ENCODE measurements around the gene P2RY11.

The P2RY11 gene

DNA sequence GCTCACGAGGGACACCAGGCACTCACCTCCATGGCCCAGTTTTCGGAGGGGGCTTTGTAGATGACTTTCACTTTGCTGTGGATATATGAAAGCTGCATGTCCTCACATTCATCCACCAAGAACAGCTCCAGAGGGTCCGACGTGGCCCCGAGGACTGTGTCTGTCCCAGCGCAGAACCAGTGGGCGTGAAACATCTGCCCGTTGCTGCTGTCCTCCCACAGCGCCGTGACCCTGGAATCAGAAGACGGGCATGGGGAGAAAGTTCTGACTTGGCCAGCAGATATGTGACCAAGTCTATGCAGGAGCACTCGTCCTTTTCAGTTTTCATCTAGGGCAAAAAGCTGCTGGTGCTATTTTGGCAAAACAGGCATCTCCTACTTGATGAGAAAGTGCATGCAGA, 37.9 kb downstream of the P2RY11 start:
- no peak overlapping the region for H3K27ac ChIP-seq (ENCODE audit: low read length)
- H3K4me3 ChIP-seq (ENCODE audit: low read length), result no peak overlapping the region
- H3K9ac ChIP-seq (ENCODE audit: low read depth, low read length), result no peak overlapping the region
- H3K27me3 ChIP-seq (ENCODE audit: insufficient read depth, low read length), result no peaks in the 10 kb centered on the region
- H3K9me3 ChIP-seq (ENCODE audit: insufficient read depth, low read depth, low read length), result no peaks in the 10 kb centered on the region
- peaks cover 95% of the 10 kb centered on the region for H3K36me3 ChIP-seq (ENCODE audit: insufficient read depth, low read depth, low read length)
- no peaks in the 10 kb centered on the region for H3K4me1 ChIP-seq (ENCODE audit: insufficient read depth, low read length)

DNA sequence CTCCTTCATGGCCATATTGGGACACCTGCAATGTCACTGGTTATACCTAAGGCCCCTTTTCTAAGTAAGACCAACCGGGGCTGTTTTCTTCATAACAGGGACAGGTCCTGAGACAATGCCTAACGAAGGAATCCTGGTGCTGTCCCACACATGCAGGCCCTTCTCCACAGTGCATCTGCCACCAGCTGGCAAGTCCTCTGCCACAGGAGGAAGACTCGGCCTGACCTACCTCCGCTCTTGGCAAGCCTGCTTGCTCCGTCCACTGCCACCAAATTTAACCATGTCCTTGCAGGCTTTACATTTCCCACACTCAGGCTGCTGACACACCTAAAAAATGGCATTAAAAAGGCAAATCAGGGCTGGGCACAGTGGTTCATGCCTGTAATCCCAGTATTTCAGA, 40.0 kb downstream of the P2RY11 start:
- no peak overlapping the region for H3K9ac ChIP-seq (ENCODE audit: low read depth, low read length)
- H3K27me3 ChIP-seq (ENCODE audit: insufficient read depth, low read length), result no peaks in the 10 kb centered on the region
- no peaks in the 10 kb centered on the region for H3K9me3 ChIP-seq (ENCODE audit: insufficient read depth, low read depth, low read length)
- no peak overlapping the region for H3K4me3 ChIP-seq (ENCODE audit: low read length)
- H3K4me1 ChIP-seq (ENCODE audit: insufficient read depth, low read length), result no peaks in the 10 kb centered on the region
- H3K36me3 ChIP-seq (ENCODE audit: insufficient read depth, low read depth, low read length), result peaks cover 94% of the 10 kb centered on the region
- H3K27ac ChIP-seq (ENCODE audit: low read length), result no peak overlapping the region

DNA sequence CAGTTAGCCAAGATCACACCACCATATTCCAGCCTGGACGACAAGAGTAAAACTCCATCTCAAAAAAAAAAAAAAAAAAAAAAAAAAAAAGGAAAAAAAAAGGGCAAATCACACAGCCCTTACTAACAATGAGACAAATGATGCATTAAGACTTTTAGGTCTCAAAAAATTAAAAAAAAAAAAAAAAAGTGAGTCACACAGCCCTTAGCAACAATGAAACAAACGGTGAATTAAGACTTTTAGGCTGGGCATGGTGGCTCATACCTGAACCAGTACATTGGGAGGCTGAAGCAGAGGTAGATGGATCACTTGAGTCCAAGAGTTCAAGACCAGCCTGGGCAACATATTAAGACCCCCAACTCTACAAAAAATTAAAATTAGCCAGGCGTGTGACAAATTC, 40.6 kb downstream of the P2RY11 start:
- Histone ChIP-seq H3K27ac (ENCODE audit: low read length) (no peak overlapping the region), H3K9me3 (ENCODE audit: insufficient read depth, low read depth, low read length) (no peaks in the 10 kb centered on the region), H3K36me3 (ENCODE audit: insufficient read depth, low read depth, low read length) (peaks cover 94% of the 10 kb centered on the region), H3K9ac (ENCODE audit: low read depth, low read length) (no peak overlapping the region), H3K4me3 (ENCODE audit: low read length) (no peak overlapping the region), H3K4me1 (ENCODE audit: insufficient read depth, low read length) (no peaks in the 10 kb centered on the region), H3K27me3 (ENCODE audit: insufficient read depth, low read length) (no peaks in the 10 kb centered on the region)

DNA sequence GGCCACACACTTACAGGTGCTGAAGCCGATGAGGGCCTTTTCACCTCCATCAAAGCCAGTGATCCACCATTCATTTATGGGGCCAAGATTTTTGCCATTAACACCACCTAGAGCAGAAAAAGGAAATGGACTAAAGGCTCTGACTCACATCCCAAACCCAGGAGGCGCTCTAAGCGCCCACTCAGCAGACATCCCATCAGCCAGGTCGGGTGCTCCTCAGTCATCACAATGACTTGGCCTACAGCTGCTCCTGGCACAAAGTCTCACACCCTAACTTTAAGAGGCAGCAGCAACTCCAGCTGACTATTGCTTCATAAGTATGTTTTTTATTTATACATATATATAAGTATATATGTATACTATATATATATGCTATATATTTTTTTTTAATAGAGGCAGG, 44.3 kb downstream of the P2RY11 start:
- Histone ChIP-seq H3K4me3 (ENCODE audit: low read length) (no peak overlapping the region), H3K27ac (ENCODE audit: low read length) (no peak overlapping the region), H3K9ac (ENCODE audit: low read depth, low read length) (no peak overlapping the region), H3K27me3 (ENCODE audit: insufficient read depth, low read length) (no peaks in the 10 kb centered on the region), H3K4me1 (ENCODE audit: insufficient read depth, low read length) (no peaks in the 10 kb centered on the region), H3K9me3 (ENCODE audit: insufficient read depth, low read depth, low read length) (no peaks in the 10 kb centered on the region), H3K36me3 (ENCODE audit: insufficient read depth, low read depth, low read length) (peaks cover 98% of the 10 kb centered on the region)

DNA sequence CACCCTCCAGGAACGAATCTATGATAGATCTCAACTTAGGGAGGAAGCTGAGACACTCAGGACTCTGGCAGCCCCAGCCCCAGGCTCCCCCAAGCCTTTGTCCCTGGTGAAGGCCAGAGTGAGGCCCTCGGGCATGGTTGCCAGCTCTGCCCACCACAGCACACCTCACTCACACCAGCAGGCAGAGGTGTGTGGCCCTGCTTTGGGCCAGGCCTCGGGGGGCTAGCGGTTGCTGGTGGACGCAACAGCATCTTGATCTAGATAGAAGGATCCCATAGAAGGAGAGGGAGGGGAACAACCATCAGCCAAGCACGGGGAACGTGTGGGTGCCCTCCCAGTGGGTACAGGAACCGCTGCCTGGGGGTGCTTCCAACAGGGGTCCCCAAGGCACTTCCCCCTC, 46.6 kb downstream of the P2RY11 start:
- no peak overlapping the region for H3K27ac ChIP-seq (ENCODE audit: low read length)
- no peaks in the 10 kb centered on the region for H3K4me1 ChIP-seq (ENCODE audit: insufficient read depth, low read length)
- no peaks in the 10 kb centered on the region for H3K9me3 ChIP-seq (ENCODE audit: insufficient read depth, low read depth, low read length)
- H3K36me3 ChIP-seq (ENCODE audit: insufficient read depth, low read depth, low read length), result peaks cover 97% of the 10 kb centered on the region
- no peak overlapping the region for H3K9ac ChIP-seq (ENCODE audit: low read depth, low read length)
- no peak overlapping the region for H3K4me3 ChIP-seq (ENCODE audit: low read length)
- no peaks in the 10 kb centered on the region for H3K27me3 ChIP-seq (ENCODE audit: insufficient read depth, low read length)

DNA sequence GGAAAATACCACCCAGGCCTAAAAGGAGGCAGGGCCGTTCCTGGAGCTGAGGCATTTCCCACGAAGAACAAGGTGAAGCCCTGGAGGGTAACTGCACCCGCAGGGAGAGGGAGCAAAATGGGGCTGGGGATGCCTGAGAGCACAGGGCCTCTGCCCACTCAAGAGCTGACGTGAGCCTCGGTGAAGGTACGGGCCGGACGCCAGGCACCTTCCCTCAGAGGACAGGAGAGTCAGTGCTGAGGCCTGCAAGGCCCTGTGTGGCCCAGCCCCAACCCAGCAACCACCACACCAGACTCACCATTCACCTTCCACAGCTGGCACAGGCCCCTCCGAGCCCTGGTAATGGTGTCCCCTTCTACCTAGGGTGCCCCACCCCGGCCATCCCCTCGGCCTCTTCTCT, 47.0 kb downstream of the P2RY11 start:
- no peaks in the 10 kb centered on the region for H3K9me3 ChIP-seq (ENCODE audit: insufficient read depth, low read depth, low read length)
- H3K27ac ChIP-seq (ENCODE audit: low read length), result no peak overlapping the region
- H3K4me1 ChIP-seq (ENCODE audit: insufficient read depth, low read length), result no peaks in the 10 kb centered on the region
- H3K27me3 ChIP-seq (ENCODE audit: insufficient read depth, low read length), result no peaks in the 10 kb centered on the region
- no peak overlapping the region for H3K4me3 ChIP-seq (ENCODE audit: low read length)
- H3K36me3 ChIP-seq (ENCODE audit: insufficient read depth, low read depth, low read length), result peaks cover 98% of the 10 kb centered on the region
- no peak overlapping the region for H3K9ac ChIP-seq (ENCODE audit: low read depth, low read length)

DNA sequence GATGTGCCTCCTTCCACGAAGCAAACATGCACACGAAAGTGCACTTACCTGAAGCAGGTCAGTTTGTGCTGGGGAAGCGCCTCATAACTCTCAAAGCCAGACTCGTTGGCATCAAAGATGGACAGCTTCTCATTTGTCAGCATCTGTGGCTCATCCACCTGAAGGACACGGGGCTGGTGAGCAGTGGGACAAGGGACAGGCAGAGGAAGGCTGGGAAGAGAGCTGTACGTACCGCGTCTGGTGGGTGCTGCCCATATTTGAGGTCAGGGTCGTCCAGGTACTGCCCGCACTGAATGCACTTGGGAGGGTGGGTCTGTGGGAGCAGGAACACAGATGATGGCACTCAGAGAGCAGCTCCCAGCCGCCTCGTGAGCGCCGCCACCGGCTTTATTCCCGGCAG, 48.1 kb downstream of the P2RY11 start:
- Histone ChIP-seq H3K9me3 (ENCODE audit: insufficient read depth, low read depth, low read length) (no peaks in the 10 kb centered on the region), H3K9ac (ENCODE audit: low read depth, low read length) (no peak overlapping the region), H3K4me1 (ENCODE audit: insufficient read depth, low read length) (no peaks in the 10 kb centered on the region), H3K4me3 (ENCODE audit: low read length) (no peak overlapping the region), H3K27ac (ENCODE audit: low read length) (no peak overlapping the region), H3K27me3 (ENCODE audit: insufficient read depth, low read length) (no peaks in the 10 kb centered on the region), H3K36me3 (ENCODE audit: insufficient read depth, low read depth, low read length) (peaks cover 98% of the 10 kb centered on the region)

DNA sequence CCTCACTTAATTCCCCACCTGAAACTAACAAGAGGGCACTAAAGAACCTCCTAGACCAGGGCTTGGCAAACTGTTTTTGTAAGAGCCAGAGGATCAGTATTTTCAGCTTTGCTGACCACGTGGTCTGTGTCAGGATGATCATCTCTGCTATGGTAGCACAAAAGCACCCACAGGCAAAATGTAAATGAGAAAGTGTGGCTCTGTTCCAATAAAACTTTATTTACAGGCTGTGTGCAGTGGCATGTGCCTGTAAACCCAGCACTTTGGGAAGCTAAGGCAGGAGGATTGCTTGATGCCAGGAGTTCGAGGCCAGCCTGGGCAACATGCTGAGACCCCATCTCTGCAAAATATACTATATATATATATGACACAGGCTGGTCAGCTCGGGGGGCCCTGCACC, 52.0 kb downstream of the P2RY11 start:
- Histone ChIP-seq H3K9me3 (ENCODE audit: insufficient read depth, low read depth, low read length) (no peaks in the 10 kb centered on the region), H3K27me3 (ENCODE audit: insufficient read depth, low read length) (no peaks in the 10 kb centered on the region), H3K27ac (ENCODE audit: low read length) (no peak overlapping the region), H3K4me3 (ENCODE audit: low read length) (no peak overlapping the region), H3K36me3 (ENCODE audit: insufficient read depth, low read depth, low read length) (peaks cover 97% of the 10 kb centered on the region), H3K4me1 (ENCODE audit: insufficient read depth, low read length) (no peaks in the 10 kb centered on the region), H3K9ac (ENCODE audit: low read depth, low read length) (no peak overlapping the region)
